ENCODE measurements around the gene CUX1.

DNA sequence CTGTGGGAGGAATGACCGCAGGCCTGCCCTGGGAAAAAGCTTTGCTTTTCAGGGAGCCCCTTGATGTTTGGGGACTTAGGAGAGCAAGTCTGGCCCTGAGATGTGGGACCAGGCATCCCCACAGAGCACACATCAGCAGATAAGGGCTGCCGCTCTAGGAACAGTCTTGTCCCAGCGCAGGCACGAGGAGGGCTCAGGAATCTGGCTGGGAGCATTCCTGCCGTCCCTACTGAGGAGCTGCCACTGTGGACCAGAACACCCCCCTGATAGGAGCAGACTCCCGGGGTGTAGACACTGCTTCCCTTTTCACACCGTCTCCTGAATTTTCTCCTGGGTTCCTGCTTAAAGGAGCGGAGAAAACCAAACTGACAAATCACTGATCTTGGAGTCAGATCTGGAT, 232.3 kb downstream of the CUX1 start:
- TF ChIP-seq, protein P1, sequence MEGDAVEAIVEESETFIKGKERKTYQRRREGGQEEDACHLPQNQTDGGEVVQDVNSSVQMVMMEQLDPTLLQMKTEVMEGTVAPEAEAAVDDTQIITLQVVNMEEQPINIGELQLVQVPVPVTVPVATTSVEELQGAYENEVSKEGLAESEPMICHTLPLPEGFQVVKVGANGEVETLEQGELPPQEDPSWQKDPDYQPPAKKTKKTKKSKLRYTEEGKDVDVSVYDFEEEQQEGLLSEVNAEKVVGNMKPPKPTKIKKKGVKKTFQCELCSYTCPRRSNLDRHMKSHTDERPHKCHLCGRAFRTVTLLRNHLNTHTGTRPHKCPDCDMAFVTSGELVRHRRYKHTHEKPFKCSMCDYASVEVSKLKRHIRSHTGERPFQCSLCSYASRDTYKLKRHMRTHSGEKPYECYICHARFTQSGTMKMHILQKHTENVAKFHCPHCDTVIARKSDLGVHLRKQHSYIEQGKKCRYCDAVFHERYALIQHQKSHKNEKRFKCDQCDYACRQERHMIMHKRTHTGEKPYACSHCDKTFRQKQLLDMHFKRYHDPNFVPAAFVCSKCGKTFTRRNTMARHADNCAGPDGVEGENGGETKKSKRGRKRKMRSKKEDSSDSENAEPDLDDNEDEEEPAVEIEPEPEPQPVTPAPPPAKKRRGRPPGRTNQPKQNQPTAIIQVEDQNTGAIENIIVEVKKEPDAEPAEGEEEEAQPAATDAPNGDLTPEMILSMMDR (IDR thresholded peaks at IDR 0.05; ENCODE audit: borderline replicate concordance, extremely low read depth, low read length, poor library complexity, severe bottlenecking) = no peak
- no peak for TF ChIP-seq EZH2 (IDR thresholded peaks at IDR 0.05; ENCODE audit: borderline replicate concordance, low read depth, low read length, severe bottlenecking)
